ENCODE measurements around the gene RAB38.

The RAB38 gene

DNA sequence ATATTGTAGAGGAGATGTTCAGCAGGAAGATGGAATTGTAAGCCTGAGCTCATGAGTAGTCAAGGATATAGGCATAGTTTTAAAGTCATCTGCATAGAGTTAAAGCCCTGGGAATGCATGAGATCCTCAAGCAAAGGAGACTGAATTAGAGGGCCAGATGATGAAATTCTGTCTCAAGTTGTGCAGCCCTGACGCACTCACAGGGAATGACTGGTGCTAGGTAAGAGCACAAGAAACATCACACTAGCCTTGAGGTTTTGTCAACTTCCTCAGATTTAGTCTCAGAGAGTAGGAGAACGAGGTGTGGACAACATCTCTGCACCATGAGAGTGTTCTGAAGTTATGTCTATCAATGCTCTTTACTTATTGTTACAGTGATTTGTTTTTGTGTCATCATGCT, 5.8 kb downstream of the RAB38 start:
- FAIRE-seq: no peak

DNA sequence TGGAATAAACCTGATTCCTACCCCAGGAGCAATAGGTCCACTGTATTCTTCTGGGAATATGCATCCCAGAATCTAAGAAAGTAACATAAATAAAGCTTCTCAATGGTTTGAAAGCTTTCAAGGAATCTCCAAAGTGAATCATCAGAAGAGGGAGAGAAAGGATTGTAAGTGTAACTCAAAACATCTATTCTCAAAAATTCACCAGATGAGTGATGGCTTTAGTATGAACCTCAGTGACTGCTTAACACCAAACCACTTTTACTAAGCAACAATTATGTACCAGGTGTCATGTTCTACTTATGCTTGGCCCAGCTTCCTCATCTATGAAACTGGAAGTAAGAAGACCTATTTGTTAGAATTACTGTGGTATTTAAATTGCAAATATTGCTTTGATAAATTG, 7.4 kb downstream of the RAB38 start:
- FAIRE-seq: no peak

DNA sequence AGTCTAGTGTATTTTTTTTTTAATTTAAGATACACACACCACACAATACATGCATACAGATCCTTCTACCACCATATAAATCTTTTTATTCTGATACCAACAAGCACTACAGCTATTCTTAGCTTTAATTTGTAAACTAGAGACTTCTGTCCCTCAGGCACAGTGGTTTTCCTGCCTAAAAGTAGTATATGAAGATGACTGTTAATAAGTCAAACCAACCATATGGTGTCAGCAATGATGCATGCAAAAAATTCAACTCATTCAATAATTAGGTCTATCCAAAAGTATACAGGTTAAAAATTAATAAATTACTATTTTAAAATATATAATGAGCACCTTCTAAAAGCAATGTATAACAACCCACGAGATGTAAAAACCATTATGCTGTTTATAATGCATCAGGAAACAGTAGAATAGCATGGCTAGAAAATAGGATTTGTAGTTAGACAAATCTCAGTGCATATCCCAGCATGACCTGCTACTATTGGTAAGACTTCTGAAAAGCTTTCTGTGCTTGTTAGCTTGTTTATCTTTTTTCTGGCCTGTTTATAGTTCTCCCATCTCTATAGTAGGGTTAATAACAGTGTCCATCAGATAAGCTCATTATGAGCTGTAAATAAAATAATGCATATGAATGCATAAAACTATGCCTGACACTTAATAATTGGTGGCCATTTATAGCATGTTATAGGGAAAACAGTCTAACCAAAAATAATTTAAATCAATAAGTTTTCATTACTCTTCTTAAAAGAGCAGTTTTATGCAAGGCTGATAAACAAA, 10.2 kb downstream of the RAB38 start:
- FAIRE-seq: no peak

DNA sequence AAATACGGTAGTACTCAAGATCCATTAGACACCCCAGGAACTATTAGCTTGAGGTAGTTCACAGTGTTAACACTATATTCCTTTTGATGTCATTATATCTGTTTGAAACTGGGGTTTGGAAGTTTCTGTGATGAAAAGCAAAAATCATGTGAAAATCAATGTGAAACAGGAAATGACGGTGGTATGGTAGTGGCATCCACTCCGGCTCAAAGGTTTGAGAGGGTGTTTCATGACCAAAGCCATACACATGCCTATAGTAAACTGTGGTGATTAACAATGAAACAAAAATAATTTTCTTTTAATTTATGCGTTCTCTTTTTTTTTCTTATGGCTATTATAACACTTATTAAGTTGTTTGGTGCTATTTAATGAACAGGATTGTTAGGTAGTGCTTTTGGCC, 10.9 kb downstream of the RAB38 start:
- no peak for FAIRE-seq

DNA sequence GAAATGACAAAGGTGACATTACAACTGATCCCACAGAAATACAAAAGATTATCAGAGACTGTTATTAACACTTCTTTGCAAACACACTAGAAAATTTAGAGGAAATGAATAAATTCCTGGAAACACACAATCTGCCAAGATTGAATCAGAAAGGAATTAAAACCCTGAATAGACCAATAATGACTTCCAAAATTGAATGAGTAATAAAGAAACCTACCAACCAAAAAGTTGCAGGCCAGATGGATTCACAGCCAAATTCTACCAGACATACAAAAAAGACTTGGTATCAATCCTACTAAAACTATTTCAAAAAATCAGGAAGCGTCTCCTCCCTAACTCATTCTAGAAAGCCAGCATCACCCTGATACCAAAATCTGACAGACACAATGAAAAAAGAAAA, 17.2 kb downstream of the RAB38 start:
- FAIRE-seq: no peak

DNA sequence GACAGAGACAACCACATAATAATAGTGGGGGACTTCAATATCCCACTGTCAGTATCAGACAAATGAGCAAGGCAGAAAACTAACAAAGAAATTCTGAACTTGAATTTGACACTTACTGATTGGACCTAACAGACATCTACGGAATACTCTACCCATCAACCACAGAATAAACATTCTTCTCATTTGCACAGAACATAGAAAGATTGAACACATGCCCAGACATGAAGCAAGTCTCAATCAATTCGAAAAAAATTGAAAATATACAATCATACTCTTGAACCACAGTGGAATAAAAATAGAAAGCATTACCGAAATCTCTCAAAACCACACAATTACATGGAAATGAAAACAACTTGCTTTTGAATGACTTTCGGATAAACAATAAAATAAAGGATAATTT, 17.9 kb downstream of the RAB38 start:
- no peak for FAIRE-seq

DNA sequence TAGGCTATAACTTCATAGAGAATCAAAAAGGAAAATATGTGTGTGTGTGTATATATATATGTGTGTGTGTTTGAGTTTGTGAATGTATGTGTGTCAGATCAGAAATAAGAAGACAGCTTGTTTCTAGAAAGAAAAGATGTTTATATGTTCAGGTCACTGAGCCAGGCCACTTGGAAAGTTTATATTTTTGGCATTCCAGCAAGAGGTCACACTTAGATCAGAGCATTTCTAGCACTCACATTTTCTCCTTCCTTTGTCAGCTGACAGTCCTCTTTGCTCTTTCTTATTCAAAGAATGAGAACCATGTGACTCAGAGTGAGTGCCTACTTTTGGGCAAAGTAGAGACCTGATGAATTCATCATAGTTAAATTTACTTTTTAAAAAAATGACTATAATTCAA, 22.9 kb downstream of the RAB38 start:
- no peak for FAIRE-seq

DNA sequence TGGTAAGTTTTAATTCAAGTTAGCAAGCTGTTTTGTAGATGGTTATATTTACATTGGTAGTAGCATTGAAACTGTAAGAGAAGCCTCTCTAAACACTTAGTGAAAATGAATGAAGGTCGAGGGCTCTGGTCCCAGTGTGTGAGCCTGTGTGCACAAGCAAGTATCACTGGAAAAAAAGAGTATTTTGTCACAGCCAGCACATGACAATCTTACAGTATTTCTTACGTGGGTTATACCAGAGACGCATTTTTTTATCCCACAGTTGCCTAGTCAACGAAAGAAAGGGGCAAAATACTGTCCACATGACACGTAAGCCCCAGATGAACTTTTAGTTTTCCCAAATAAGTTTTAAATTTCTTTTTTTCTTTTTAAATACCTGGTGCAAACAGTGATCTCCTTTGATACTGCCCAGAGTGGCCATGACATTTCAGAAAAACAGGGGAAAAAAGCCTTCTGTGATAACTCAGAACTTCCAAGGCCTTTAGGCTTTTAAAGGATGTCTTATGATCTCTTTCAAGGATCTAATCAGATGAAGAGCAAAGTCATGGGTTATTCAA, 23.5 kb downstream of the RAB38 start:
- no peak for FAIRE-seq

DNA sequence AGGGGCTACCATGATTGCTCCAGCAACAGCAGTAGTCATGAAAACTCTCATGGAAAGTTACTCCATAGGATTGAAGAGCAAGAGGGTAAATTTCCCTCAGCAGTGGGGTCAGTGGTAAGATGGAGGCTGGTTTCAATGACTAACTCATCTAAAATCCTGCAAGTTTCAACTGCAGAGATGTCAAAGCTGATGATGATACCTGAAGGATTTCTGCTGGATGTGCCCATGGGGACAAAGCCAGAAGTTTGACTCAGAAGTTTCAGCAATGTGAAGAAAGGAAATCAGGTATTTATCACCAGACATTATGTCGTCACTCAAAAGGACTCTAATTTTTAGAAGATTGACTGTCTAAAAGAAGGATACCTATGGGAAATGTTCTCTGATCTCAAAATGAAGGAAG, 29.1 kb downstream of the RAB38 start:
- no peak for FAIRE-seq

DNA sequence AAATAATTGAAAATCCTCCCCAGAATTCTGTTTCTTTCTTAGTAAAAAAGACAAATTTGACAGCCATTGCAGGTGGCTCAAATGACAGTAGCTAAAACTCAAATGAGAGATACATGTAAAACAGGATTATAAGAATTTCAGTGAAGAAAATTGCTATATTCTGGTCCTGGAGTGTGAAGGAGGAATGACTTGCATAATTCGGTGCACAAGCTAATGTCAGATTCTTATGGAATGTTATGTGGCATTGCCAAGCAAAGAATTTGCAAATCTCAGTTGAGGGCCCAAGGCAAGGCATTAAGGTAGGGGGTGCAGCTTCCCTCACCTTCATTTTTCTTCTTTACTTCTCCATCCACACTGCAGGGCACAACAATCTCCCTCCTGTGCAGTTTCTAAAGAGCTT, 35.4 kb downstream of the RAB38 start:
- no peak for FAIRE-seq

DNA sequence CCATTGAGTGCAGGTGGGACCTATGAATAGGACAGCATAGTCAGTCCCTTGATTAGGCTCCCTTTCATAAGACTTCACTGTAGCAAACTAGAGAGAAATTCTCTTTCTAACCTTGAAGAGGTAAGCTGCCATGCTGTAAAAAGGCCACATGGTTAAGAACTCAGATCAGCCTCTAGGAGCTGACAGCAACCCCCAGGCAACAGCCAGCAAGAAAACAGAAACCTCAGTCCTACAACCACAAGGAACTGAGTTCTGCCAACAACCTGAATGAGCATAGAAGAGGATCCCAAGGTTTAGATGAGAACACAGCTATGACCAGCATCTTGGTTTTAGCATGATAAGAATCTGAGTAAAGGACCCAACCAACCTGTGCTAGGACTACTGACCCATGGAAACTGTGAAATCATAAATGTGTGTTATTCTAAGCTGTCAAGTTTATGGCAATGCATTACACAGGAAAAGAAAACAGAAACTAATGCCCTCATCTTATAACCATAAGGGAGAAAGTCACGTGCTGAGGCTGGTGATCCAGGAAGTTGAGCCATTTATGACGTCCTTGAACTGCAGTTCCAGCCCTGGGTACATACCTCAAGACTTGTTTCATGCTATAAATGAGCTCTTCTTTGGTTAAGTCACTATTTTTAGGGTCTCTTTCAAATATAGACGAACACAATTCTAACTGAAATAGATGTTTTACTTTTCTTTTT, 43.3 kb downstream of the RAB38 start:
- no peak for FAIRE-seq

DNA sequence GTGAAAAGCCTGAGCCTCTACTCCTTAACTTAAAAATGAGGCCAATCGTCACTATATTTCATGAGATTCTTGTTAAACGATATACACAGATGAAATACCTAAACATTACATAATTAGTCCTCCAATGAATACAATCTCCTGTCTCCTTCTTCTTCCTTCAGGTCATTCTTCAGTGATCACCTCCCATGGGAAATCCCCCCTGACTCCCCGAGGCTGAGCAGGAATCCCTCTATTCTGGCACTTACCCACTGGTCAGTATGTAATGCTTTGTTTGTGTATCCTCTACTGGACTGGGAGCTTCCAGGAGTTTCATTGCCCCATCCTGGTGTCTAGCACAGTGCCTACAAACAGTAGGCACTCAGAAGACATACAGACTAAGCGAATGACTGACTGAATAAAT, 52.3 kb downstream of the RAB38 start:
- no peak for FAIRE-seq

DNA sequence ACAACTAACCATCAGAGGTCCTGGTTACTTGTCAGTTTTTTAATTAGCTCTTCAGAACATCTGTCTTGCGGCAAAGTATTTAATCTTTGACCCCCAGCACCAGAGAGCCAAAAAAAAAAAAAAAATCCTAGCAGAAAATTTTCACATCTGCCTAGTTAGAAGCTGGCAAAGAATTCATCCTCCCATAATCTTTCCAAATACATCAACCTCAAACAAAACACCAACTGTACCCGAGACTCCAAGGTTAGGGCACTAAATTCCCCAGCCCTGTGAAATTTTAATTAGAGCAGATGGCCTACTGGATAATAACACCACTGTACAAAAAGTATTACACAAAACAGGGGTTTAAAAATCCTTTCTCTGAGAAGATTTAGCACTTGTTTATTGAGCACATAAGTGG, 55.7 kb downstream of the RAB38 start:
- FAIRE-seq: no peak

DNA sequence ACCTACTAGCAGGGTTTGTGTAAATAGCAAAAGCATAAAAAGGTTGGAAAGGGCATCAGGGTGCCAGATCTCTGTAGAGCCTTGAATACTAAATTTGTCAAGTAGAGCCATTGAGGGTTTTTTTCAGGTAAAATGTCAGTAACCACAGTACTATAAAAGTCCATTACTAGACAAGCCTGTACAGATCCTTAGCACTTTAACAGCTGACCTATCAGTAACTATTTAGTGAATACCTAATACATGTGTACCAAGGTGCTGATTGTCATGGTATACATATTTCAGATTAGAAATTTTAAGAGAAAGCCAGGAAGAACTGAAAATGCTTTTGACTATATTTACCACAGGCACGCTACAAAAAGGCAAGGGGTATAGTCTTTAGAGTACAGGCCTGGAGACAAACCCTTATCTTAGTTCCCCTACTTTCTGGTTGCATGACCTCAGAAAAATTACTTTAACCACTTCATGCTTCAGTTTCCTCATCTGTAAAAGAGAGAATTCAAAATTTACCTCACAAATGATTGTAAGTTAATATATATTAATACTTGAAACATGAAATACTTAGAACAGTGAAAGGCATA, 57.9 kb downstream of the RAB38 start:
- no peak for FAIRE-seq

DNA sequence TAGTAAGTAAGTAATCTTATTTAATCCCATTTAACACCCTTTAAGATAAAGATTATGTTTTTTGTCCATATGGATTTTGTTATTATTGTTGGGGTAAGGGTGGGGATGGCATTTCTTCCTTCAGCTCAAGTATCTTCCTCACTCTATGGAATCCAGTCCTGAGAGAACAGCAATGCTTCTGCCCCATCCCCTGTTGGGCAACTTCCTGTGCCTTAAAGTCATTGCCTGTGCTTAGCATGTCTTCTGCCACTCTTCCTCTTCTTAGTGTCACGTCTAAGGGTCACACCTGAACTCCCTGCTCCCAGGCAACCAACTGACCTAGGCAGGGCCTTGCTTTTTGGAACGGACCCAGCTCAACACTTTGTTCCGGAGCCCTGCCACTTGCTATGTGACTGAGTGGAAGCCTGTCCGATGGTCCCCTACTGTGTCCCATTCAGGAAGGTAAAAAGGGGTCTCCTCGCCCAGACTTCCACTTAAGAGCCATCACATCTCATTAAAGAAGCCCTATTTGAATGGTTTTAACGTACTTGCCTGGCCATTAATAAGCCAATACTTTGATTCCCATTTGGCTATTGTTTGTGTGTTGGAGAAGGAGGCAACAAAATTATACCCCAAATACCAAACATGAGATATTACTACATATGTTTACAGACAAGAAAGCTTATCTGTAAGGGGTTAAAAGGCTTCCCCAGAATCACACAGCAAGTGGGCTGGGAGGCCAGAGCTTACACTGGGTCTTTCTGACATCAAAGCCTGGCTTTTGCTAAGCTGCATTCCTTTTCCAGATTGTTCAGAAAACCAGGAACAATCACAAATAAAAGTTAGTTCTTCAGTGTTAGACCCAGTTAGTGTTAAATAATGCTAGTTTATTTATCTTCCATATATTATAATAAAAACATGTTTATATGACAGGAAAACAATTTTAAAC, 59.2 kb downstream of the RAB38 start:
- no peak for FAIRE-seq

DNA sequence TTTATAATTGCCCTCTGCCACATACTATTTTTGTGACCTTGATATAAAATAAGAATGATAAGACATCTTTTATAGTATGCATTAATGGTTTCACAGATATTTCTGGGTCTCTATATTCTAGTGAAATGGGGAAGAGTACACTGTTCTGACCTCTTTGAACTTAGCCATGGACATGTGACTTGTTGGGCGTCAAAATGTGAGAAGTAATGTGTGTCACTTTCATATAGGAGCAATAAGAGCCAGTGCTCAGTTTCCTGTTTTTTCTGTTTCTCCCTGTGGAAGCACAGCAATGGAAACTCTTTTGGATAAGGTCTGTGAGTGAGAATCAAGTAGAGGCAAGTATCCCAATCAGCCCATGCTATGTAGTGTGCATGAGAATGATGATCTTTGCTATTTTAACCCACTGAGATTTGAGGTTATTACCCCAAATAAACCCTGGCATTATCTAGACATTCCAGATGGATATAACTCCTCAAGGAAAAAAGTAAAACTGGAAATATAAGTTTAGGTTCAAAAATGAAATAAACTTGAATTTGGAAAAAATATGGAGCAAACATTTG, 60.7 kb downstream of the RAB38 start:
- no peak for FAIRE-seq

DNA sequence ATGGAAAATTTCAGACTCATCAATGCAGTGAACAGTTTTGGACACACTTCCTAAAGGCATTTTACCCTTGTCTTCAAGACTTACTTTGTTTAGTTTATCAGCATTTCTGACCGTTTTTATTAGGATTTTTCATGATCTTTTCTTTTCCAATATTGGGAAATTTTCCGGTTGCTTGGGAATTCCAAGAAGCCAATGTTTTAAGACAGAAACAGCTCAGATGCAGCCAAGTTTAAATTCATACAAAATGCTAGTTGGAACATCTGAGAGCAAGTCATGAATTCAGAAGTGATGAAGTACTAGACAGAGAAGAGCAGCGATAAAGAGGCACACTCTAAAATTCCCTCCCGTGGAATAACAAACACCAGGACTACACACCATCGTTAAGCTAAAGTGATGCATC, 68.6 kb downstream of the RAB38 start:
- no peak for FAIRE-seq

DNA sequence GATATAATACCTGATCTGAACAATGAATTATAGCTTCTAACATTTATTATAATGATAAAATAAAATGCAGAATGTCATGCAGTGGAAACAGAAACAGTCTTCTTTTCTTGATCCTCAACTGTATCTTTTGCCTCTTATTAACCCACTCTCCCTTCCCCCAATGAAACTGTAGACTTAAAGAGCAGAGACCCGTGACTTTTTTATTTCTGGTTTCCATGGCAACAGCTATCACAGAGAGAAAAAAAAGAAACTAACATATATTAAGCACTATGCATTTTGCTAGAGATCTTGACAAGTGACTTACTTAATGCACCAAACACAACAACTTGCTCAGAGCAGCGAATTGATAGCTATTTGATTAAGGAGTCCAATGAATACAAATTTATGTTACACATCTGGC, 69.3 kb downstream of the RAB38 start:
- no peak for FAIRE-seq

DNA sequence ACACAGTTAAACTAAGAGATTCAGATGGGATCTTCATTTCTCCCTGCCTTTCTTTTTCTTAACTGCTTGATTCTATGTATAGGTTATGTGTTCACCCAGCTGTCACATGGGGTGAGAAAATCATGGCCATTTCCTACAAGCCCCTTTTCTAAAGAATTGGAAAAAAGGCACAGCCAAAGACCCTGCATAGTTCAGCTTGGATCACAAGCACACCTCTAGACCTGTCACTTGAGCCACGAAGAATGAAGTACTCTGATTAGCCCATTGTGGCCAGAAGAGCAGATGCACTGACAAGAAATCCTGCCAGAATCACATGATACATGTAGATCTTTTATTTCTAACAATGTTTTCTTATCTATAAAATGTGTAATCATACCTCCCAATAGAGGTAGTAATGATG, 69.7 kb downstream of the RAB38 start:
- no peak for FAIRE-seq

DNA sequence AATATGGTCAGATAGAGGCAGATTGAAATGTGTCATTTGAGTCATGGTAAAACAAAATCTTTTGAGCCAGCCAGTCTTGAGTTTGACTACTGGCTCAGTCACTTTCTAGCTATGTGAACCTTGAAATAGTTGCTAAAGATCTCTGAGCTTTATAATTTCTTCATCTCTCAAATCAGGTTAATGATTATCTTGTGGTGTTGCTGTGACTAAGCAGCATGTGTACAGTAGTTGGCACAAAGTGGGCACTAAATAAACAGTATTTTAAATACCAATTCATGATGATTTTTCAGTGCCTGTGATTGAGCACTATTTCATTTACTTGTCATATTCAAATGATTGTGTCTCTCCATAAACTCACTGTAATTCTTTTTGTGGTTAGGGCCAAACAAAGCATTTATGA, 70.8 kb downstream of the RAB38 start:
- FAIRE-seq: no peak

DNA sequence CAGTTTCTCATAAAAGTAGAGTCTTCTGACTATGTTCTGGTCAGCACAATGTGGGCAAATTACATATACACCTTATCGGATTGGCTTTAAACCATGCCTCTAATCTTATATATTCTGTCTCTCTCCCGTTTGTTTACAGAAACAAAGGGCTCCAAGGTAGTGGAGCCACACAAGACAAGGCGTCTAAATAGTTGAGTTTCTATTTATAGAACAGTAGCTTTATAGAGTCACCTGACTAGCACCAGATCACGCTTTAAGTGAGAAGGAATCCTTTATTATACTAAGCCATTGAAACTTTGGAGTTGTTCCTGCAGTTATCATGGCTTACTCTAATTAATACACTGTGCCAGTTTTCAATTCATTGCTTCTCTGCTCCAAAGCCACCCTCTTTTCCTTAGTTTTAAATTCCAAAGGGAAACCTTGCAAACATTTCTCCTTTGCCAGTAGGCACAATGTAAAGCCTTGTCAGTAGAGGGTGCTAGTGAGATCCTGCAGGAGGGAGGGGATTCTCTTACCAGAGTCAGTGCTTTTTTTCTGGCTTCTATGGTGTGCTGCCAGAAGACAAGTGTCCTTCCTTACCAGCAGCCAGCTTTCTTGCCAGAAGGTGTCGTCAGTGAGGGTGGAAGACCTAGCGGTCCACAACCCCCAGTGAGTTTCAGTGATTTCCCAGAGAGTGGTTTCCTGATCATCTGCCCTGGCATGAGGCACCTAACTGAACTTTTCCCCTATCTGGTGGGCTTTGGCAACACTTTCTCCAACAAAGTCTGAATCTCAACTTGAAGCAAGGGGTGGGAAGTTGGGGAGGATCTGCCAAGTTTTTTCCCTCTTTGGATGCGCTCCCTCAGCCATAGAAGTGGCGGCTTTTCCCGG, 71.7 kb downstream of the RAB38 start:
- no peak for FAIRE-seq

DNA sequence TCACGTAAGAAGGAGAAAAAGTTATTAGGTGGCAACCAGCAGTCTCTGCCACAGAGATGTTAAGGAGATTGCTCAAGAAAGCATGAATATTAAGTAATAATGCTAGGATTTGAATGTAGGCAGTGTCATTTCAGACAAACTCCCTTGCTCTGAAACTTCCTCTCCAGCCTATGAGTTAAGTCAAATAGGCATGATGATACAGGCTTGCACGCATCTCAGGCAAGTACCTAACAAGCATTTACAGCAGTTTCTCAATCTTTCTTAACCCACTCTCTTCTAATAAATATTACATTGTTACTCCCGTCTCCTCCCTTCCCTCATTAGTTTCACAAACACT, 72.7 kb downstream of the RAB38 start:
- no peak for FAIRE-seq
